ENCODE results near the gene RAB7B. TPM values are rescaled to one million over a fixed set of nuclear protein-coding genes. Genes with fewer than 3 reads are reported as not detected.
A peak's percentile ranks its signal among the peaks of the same experiment; 100 is the strongest.

Gene RAB7B
- total and polyA plus RNA-seq, 2 experiments from 2014 or later = 7.1 to 7.6 TPM

DNA sequence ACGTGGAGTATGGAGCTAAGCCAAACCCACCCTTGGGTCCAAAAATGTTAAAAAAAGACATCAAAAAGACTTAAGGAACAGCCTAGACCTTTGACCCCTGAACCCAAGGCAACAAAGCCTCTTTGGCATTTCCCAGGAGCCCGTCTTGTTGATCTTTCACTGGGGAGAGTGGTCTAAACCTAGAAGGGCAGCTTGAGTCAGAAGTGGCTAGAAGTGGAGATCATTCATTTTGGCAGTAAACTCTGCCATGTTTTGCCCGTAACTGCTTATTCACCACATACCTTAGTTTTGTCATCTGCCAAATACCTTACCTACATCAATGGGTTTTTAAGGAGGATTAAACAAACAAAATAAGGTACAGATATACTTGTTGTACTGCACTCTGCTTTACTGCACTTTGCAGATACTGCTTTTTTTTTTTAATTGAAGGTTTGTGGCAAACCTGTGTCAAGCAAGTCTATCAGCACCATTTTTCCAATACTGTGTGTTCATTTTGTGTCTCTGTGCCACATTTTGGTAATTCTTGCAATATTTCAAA is 22.2 kb upstream of the RAB7B start:
- H3K4me3 ChIP-seq = no peak overlapping the region
- peaks cover 14% of the 10 kb centered on the region for H3K4me1 ChIP-seq (ENCODE audit: insufficient read depth)
- no peak for DNase-seq
- 58% methylated on average over 3 of the region's 3 CpGs for WGBS, 2 experiments (ENCODE audit: low coverage in 1 of 2, low lambda C conversion rate in 2 of 2, missing lambda C conversion rate in 2 of 2)
- H3F3A ChIP-seq (ENCODE audit: insufficient read depth) = no peaks in the 10 kb centered on the region
- in situ Hi-C loops (cut with MboI) = no loop called here
- H3K9ac ChIP-seq = no peak overlapping the region
- no peaks in the 10 kb centered on the region for H3K9me2 ChIP-seq (ENCODE audit: insufficient read depth)
- no peaks in the 10 kb centered on the region for H3K36me3 ChIP-seq (ENCODE audit: low read depth)
- H3K9me3 ChIP-seq (ENCODE audit: low read depth) = no peaks in the 10 kb centered on the region
- no peaks in the 10 kb centered on the region for H3K79me2 ChIP-seq (ENCODE audit: insufficient read depth)
- no peaks in the 10 kb centered on the region for H4K20me1 ChIP-seq (ENCODE audit: insufficient read depth)
- peaks cover 8% of the 10 kb centered on the region; the same call in 1 of the 2 replicates for H3K27me3 ChIP-seq (replicated peaks; ENCODE audit: insufficient read depth)
- TF ChIP-seq EZH2 (IDR thresholded peaks at IDR 0.05; ENCODE audit: insufficient read depth, poor library complexity, severe bottlenecking) (no peak), EZH2phosphoT487 (IDR thresholded peaks at IDR 0.05; ENCODE audit: insufficient read depth, low read depth) (no peak)
- H3K27ac ChIP-seq = no peak overlapping the region
- no peak overlapping the region for H2AFZ ChIP-seq
- no peak overlapping the region for H3K4me2 ChIP-seq (ENCODE audit: unreplicated experiment)

DNA sequence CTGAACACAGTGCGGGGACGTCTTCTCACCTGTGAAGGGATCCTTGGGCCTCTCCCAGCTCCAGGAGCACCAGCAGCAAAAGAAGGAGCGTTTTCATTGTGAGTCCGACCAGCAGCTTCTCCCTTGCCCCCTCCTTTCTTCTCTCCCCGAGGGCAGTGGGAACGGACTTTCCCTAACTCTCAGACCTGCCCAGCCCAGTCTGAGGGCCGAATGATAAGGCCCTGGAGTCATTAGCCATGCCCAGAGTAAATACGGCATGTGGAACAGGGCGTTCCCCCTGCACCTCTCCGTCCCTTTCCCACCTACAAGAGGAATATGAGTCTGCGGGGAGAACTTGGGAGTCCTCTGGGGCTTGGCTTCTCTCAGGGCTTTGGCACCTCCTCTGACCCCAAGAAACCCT is 20.5 kb upstream of the RAB7B start, which contains the start of gene CTSE:
TSS of gene CTSE (minus strand) at position 201 of the 400 bp plus-strand sequence. CDS start at position 97, 104 bp downstream.
- H3K27ac ChIP-seq = no peak within 1 kb of the TSS
- H3K4me1 ChIP-seq (ENCODE audit: insufficient read depth) = peaks cover 7% of the 10 kb centered on the region
- no peak within 1 kb of the TSS for H3K4me2 ChIP-seq (ENCODE audit: unreplicated experiment)
- H3K9me3 ChIP-seq (ENCODE audit: low read depth) = no peaks in the 10 kb centered on the region
- TF ChIP-seq EZH2phosphoT487 (IDR thresholded peaks at IDR 0.05; ENCODE audit: insufficient read depth, low read depth) (no peak), EZH2 (IDR thresholded peaks at IDR 0.05; ENCODE audit: insufficient read depth, poor library complexity, severe bottlenecking) (no peak)
- no peaks in the 10 kb centered on the region for H4K20me1 ChIP-seq (ENCODE audit: insufficient read depth)
- no peak within 1 kb of the TSS for H3K9ac ChIP-seq
- no peaks in the 10 kb centered on the region for H3K79me2 ChIP-seq (ENCODE audit: insufficient read depth)
- H3K36me3 ChIP-seq (ENCODE audit: low read depth) = no peaks in the 10 kb centered on the region
- H3K4me3 ChIP-seq = no peak within 1 kb of the TSS
- H2AFZ ChIP-seq = no peak within 1 kb of the TSS
- no peaks in the 10 kb centered on the region for H3K9me2 ChIP-seq (ENCODE audit: insufficient read depth)
- peaks cover 9% of the 10 kb centered on the region for H3K27me3 ChIP-seq (replicated peaks; ENCODE audit: insufficient read depth)
- DNase-seq = no peak
- H3F3A ChIP-seq (ENCODE audit: insufficient read depth) = no peaks in the 10 kb centered on the region
- in situ Hi-C loops (cut with MboI) = no loop called here
- 80 to 83% methylated on average over 11 of the region's 11 CpGs for WGBS, 2 experiments (ENCODE audit: low coverage in 1 of 2, low lambda C conversion rate in 2 of 2, missing lambda C conversion rate in 2 of 2)

DNA sequence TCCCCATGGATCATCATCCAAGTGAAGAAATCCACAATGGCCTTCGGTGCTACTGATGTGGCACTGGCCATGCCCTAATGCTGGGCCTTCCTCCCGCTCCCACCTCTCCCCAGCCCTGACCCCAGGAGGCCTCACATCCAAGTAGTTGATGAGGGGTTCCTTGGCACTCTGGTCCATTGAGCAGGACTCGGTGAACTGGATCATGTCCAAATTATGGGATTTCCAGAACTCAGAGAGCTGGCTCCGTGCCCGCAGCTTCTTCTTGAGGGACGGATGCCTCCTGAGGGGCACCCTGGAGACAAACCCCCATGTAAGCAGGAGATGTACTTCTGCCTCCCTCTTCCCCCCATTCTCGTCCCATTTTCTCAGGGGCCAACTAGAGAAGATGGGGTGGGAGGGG is 19.6 kb upstream of the RAB7B start:
- Histone ChIP-seq H3K4me2 (ENCODE audit: unreplicated experiment) (no peak overlapping the region), H3K4me1 (ENCODE audit: insufficient read depth) (peaks cover 7% of the 10 kb centered on the region), H3K27ac (no peak overlapping the region), H3F3A (ENCODE audit: insufficient read depth) (no peaks in the 10 kb centered on the region), H3K36me3 (ENCODE audit: low read depth) (no peaks in the 10 kb centered on the region), H3K9me3 (ENCODE audit: low read depth) (no peaks in the 10 kb centered on the region), H3K4me3 (no peak overlapping the region), H2AFZ (no peak overlapping the region), H3K9me2 (ENCODE audit: insufficient read depth) (no peaks in the 10 kb centered on the region), H3K79me2 (ENCODE audit: insufficient read depth) (no peaks in the 10 kb centered on the region), H3K9ac (no peak overlapping the region), H4K20me1 (ENCODE audit: insufficient read depth) (no peaks in the 10 kb centered on the region), H3K27me3 (replicated peaks; ENCODE audit: insufficient read depth) (peaks cover 12% of the 10 kb centered on the region; the same call in 1 of the 2 replicates)
- in situ Hi-C loops (cut with MboI) = no loop called here
- DNase-seq = no peak
- TF ChIP-seq EZH2phosphoT487 (IDR thresholded peaks at IDR 0.05; ENCODE audit: insufficient read depth, low read depth) = no peak
- TF ChIP-seq EZH2 (IDR thresholded peaks at IDR 0.05; ENCODE audit: insufficient read depth, poor library complexity, severe bottlenecking) = no peak
- WGBS, 2 experiments (ENCODE audit: low coverage in 1 of 2, low lambda C conversion rate in 2 of 2, missing lambda C conversion rate in 2 of 2) = 95 to 96% methylated on average over 7 of the region's 7 CpGs

DNA sequence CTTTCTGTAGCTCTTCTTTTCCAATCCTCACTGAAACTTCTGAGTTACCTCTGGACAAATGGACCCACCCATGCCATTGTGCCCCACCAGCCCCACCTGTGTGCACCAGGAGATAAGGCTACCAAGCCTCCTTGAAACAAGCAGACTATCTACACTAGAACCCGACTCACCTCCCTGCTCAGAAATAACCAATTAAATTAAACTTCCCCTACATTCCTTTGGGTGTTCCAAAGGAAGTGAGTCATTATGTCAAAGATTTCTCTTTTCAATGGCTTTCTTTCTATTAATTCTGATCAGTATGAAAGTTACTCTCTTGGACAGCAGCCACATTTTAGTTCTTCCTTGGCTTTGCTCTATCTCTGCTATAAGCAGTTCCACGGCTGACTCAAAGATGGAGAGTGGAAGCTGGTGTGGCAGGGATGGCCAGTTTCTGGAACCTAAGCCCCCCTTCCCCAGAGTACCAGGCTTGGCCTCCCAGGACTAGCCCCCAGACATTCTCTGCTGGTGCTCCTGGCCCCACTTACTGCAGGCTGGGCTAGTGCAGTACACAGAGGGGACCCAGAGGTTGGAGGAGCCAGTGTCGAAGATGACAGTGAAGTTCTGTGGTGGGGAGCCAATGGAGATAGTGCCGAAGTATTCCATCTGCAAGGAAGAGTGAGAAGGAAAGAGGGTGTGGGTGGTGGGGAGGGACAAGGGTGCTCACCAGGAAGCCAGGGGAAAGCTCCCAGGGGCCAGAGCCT is 18.6 kb upstream of the RAB7B start:
- H3K36me3 ChIP-seq (ENCODE audit: low read depth) = no peaks in the 10 kb centered on the region
- H3K9me2 ChIP-seq (ENCODE audit: insufficient read depth) = no peaks in the 10 kb centered on the region
- DNase-seq = peak; percentile 37
- H3K4me2 ChIP-seq (ENCODE audit: unreplicated experiment) = no peak overlapping the region
- H3K9me3 ChIP-seq (ENCODE audit: low read depth) = no peaks in the 10 kb centered on the region
- no peak overlapping the region for H3K27ac ChIP-seq
- H3K79me2 ChIP-seq (ENCODE audit: insufficient read depth) = no peaks in the 10 kb centered on the region
- no peak overlapping the region for H3K4me3 ChIP-seq
- peaks cover 7% of the 10 kb centered on the region for H3K4me1 ChIP-seq (ENCODE audit: insufficient read depth)
- H3K9ac ChIP-seq = no peak overlapping the region
- in situ Hi-C loops (cut with MboI) = no loop called here
- no peaks in the 10 kb centered on the region for H3F3A ChIP-seq (ENCODE audit: insufficient read depth)
- H2AFZ ChIP-seq = no peak overlapping the region
- WGBS, 2 experiments (ENCODE audit: low coverage in 1 of 2, low lambda C conversion rate in 2 of 2, missing lambda C conversion rate in 2 of 2) = 62 to 67% methylated on average over 4 of the region's 4 CpGs
- peaks cover 12% of the 10 kb centered on the region; the same call in 1 of the 2 replicates for H3K27me3 ChIP-seq (replicated peaks; ENCODE audit: insufficient read depth)
- no peaks in the 10 kb centered on the region for H4K20me1 ChIP-seq (ENCODE audit: insufficient read depth)
- TF ChIP-seq EZH2phosphoT487 (IDR thresholded peaks at IDR 0.05; ENCODE audit: insufficient read depth, low read depth) (no peak), EZH2 (IDR thresholded peaks at IDR 0.05; ENCODE audit: insufficient read depth, poor library complexity, severe bottlenecking) (no peak)

Measured in GM23248 (cell line).